Activated CD8-positive, alpha-beta T cell treated with anti-CD3 and anti-CD28 coated beads, Interleukin-2, amount 10 ng/mL, durations not matched to agents 7 days and 5 days (primary cell): ENCODE results near the gene CPXM2. TPM values are rescaled to one million over a fixed set of nuclear protein-coding genes. Genes with fewer than 3 reads are reported as not detected.

Source experiments
- ATAC-seq: fragments of 150-1000 bp; cut with Tn5 transposase; one replicate; pipeline ENCODE4 v1.10.0; 2021; ENCODE audit warnings: moderate library complexity
- CTCF ChIA-PET: fragments of 350-600 bp; sonication (Branson Sonifier 250); formaldehyde crosslinking; loops from one replicate; lab custom pipeline; 2021; ENCODE audit warnings: antibody characterized with exemption; lab: Charles Lee
- POLR2A ChIA-PET: fragments of 350-600 bp; sonication (Branson Sonifier 250); formaldehyde crosslinking; loops from one replicate; lab custom pipeline; 2021; ENCODE audit warnings: antibody characterized with exemption; lab: Charles Lee
- DNase-seq: peaks from one replicate; pipeline ENCODE4 v3.0.0-alpha.2; 2020
- H3K27ac Mint-ChIP-seq: one replicate; pipeline ENCODE4 v1.8.0; 2021; ENCODE audit warnings: mild to moderate bottlenecking, mixed read lengths
- H3K27me3 Mint-ChIP-seq: one replicate; pipeline ENCODE4 v1.8.0; 2021; ENCODE audit warnings: low read depth, mixed read lengths
- H3K36me3 Mint-ChIP-seq: one replicate; pipeline ENCODE4 v1.8.0; 2021; ENCODE audit warnings: low read depth, mixed read lengths
- H3K4me1 Mint-ChIP-seq: one replicate; pipeline ENCODE4 v1.8.0; 2021; ENCODE audit warnings: low read depth, mixed read lengths
- H3K4me3 Mint-ChIP-seq: one replicate; pipeline ENCODE4 v1.8.0; 2021; ENCODE audit warnings: mild to moderate bottlenecking, mixed read lengths
- H3K9me3 Mint-ChIP-seq: one replicate; pipeline ENCODE4 v1.8.0; 2022; ENCODE audit warnings: mixed read lengths; ENCODE audit not compliant: insufficient read depth
- total RNA-seq, 2 experiments: library from RNA; stranded (reverse); gene quantifications; one replicate each; pipeline ENCODE4 v1.2.3, GENCODE V29; 2021

CPXM2 gene
- total RNA-seq, 2 experiments from 2014 or later = not detected

GRCh38 chr10:123884351-123884906 lies 7.2 kb downstream of the CPXM2 start:
- no peak for ATAC-seq
- ChIA-PET POLR2A (no interaction called here), CTCF (no interaction called here)
- H3K36me3 Mint-ChIP-seq = no peaks in the 10 kb centered on the region
- no peak overlapping the region for H3K27ac Mint-ChIP-seq
- no peak for DNase-seq
- no peak overlapping the region for H3K4me3 Mint-ChIP-seq
- peaks cover 4% of the 10 kb centered on the region for H3K27me3 Mint-ChIP-seq
- H3K9me3 Mint-ChIP-seq = no peaks in the 10 kb centered on the region
- no peaks in the 10 kb centered on the region for H3K4me1 Mint-ChIP-seq

- H3K9me3 Mint-ChIP-seq = no peaks in the 10 kb centered on the region
- H3K36me3 Mint-ChIP-seq = no peaks in the 10 kb centered on the region
- POLR2A ChIA-PET = no interaction called here
- ATAC-seq (no peak), DNase-seq (no peak)
- no peaks in the 10 kb centered on the region for H3K4me1 Mint-ChIP-seq
- H3K27me3 Mint-ChIP-seq = peaks cover 4% of the 10 kb centered on the region
- no peak overlapping the region for H3K4me3 Mint-ChIP-seq
- H3K27ac Mint-ChIP-seq = no peak overlapping the region
- CTCF ChIA-PET = no interaction called here
Measured at GRCh38 chr10:123883673-123884320, 7.8 kb downstream of the CPXM2 start.

DNA sequence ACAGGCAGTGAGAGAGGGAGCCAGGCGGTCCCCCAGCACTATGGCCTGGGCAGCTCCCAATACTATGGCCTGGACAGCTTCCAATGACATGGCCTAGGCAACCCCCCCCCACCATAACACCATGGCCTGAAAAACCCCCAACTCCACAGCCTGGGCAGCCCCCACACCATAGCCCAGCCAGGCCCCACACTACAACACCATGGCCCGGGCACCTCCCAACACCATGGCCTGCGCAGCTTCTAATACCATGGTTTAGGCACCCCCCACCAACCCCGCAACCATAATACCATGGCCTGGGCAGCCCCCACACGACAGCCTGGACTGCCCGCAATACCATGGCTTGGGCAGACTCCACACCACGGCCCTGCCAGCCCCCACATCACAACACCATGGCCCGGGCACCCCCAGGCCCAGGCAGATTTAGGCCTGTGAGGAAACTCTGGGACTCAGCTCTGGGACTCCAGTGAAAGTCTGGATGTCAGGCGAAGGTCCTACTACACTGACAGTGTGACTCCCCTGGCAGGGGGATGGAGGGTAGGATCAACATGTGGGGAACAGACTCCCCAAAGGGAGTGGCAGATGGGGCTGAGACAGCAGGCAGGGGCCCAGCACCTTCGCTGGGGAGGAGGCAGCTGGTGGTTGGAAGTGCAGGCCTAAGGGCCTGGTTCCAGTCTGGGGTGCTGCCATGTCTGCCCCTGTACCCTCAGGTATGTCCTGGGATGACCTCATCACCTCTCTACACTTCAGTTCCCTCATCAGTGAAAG lies 8.7 kb downstream of the CPXM2 start:
- Mint-ChIP-seq H3K9me3 (no peaks in the 10 kb centered on the region), H3K36me3 (no peaks in the 10 kb centered on the region), H3K4me1 (no peaks in the 10 kb centered on the region), H3K27ac (no peak overlapping the region), H3K27me3 (peaks cover 3% of the 10 kb centered on the region), H3K4me3 (no peak overlapping the region)
- ChIA-PET POLR2A (no interaction called here), CTCF (no interaction called here)
- ATAC-seq = no peak
- no peak for DNase-seq

DNA sequence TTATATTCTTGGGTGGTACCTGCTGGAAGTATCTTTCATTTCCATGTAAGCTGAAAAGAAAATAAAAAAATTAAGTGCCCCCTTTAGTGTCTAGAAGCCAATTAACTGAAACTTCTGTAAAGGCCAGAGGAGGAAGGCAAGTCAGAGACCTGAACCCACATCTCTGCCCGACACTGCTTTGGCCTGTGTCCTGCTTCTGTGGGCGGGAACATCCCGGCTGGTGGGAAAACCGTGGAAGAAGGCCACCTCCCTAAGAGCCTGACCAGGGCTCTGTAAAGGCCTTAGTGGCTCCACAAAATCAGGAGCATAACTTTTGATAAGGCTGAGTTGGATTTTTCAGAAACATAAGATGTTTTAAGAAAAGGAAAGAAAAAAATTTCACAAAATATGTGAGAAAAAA lies 9.4 kb downstream of the CPXM2 start:
- no peak for ATAC-seq
- Mint-ChIP-seq H3K27ac (no peak overlapping the region), H3K4me3 (no peak overlapping the region), H3K9me3 (no peaks in the 10 kb centered on the region), H3K36me3 (no peaks in the 10 kb centered on the region), H3K27me3 (no peaks in the 10 kb centered on the region), H3K4me1 (no peaks in the 10 kb centered on the region)
- no peak for DNase-seq
- ChIA-PET POLR2A (no interaction called here), CTCF (no interaction called here)

GRCh38 chr10:123879606-123880257 lies 11.9 kb downstream of the CPXM2 start:
- Mint-ChIP-seq H3K27me3 (no peaks in the 10 kb centered on the region), H3K4me3 (no peak overlapping the region), H3K27ac (no peak overlapping the region), H3K36me3 (no peaks in the 10 kb centered on the region), H3K9me3 (no peaks in the 10 kb centered on the region), H3K4me1 (no peaks in the 10 kb centered on the region)
- POLR2A ChIA-PET = no interaction called here
- DNase-seq (no peak), ATAC-seq (no peak)
- CTCF ChIA-PET = no interaction called here

GRCh38 chr10:123878666-123879303 lies 12.8 kb downstream of the CPXM2 start:
- H3K9me3 Mint-ChIP-seq = no peaks in the 10 kb centered on the region
- ATAC-seq = no peak
- ChIA-PET CTCF (no interaction called here), POLR2A (no interaction called here)
- H3K4me3 Mint-ChIP-seq = no peak overlapping the region
- no peaks in the 10 kb centered on the region for H3K4me1 Mint-ChIP-seq
- H3K27ac Mint-ChIP-seq = no peak overlapping the region
- no peak for DNase-seq
- no peaks in the 10 kb centered on the region for H3K36me3 Mint-ChIP-seq
- H3K27me3 Mint-ChIP-seq = no peaks in the 10 kb centered on the region

GRCh38 chr10:123870260-123870659 lies 21.3 kb downstream of the CPXM2 start:
- Mint-ChIP-seq H3K27me3 (peaks cover 7% of the 10 kb centered on the region), H3K4me3 (no peak overlapping the region), H3K27ac (no peak overlapping the region), H3K9me3 (no peaks in the 10 kb centered on the region), H3K36me3 (no peaks in the 10 kb centered on the region), H3K4me1 (no peaks in the 10 kb centered on the region)
- CTCF ChIA-PET = no interaction called here
- POLR2A ChIA-PET = no interaction called here
- ATAC-seq = no peak
- no peak for DNase-seq

DNA sequence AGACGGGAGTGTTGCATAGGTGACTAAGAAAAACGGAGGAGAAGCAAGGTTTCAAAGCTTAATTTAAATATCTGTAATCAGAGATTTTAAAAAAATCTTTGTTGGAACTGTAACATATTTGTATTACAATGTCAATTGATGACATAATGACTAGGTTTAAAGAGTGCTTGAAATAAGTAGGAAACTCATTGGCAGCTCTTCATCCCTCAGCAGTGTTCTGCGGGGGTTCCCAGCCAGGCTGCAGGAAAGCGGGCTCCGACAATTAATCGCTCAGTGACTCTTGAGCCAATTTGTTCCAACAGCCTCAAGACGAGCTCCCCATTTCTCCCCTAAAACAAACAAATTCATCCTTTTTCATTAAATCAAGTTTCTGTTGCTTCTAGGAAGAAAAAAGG lies 22.6 kb downstream of the CPXM2 start:
- H3K36me3 Mint-ChIP-seq = no peaks in the 10 kb centered on the region
- POLR2A ChIA-PET = no interaction called here
- H3K9me3 Mint-ChIP-seq = no peaks in the 10 kb centered on the region
- CTCF ChIA-PET = no interaction called here
- ATAC-seq = no peak
- H3K4me1 Mint-ChIP-seq = no peaks in the 10 kb centered on the region
- H3K27me3 Mint-ChIP-seq = peaks cover 7% of the 10 kb centered on the region
- H3K27ac Mint-ChIP-seq = no peak overlapping the region
- H3K4me3 Mint-ChIP-seq = no peak overlapping the region
- no peak for DNase-seq

- Mint-ChIP-seq H3K4me1 (no peaks in the 10 kb centered on the region), H3K36me3 (no peaks in the 10 kb centered on the region), H3K27ac (no peak overlapping the region), H3K27me3 (peaks cover 7% of the 10 kb centered on the region), H3K4me3 (no peak overlapping the region), H3K9me3 (no peaks in the 10 kb centered on the region)
- DNase-seq (no peak), ATAC-seq (no peak)
- POLR2A ChIA-PET = no interaction called here
- CTCF ChIA-PET = no interaction called here
Measured at GRCh38 chr10:123868038-123869019, 23.3 kb downstream of the CPXM2 start.

DNA sequence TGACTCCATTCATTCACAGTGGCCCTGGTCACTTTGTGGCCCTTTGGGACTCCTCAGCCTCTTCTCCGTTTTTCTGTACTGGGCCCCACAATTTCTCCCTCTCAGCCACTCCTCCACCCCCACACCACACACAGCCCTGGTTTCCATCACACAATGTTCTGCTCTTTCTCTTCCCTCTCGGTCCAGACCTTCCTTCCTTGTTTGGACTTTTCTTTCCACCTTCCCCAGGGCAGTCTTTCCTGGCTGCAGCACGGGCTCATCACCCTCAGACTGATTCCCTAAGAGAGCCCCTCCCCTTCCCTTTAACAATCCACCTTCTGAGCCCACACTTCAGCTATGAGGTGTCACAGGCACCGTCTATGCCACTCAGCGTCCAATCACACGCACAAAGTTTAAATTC lies 25.7 kb downstream of the CPXM2 start:
- Mint-ChIP-seq H3K4me1 (no peaks in the 10 kb centered on the region), H3K36me3 (no peaks in the 10 kb centered on the region), H3K4me3 (no peak overlapping the region), H3K9me3 (no peaks in the 10 kb centered on the region), H3K27me3 (peaks cover 3% of the 10 kb centered on the region), H3K27ac (no peak overlapping the region)
- no peak for ATAC-seq
- POLR2A ChIA-PET = no interaction called here
- DNase-seq = no peak
- CTCF ChIA-PET = no interaction called here

GRCh38 chr10:123865350-123865749 lies 26.3 kb downstream of the CPXM2 start:
- Mint-ChIP-seq H3K36me3 (no peaks in the 10 kb centered on the region), H3K4me3 (no peak overlapping the region), H3K4me1 (no peaks in the 10 kb centered on the region), H3K27me3 (peaks cover 3% of the 10 kb centered on the region), H3K9me3 (no peaks in the 10 kb centered on the region), H3K27ac (no peak overlapping the region)
- CTCF ChIA-PET = no interaction called here
- DNase-seq (no peak), ATAC-seq (no peak)
- POLR2A ChIA-PET = no interaction called here
